BLaER1 (cell line): ENCODE data around the gene SLC38A6.

ENCODE experiments used
- H3K27ac ChIP-seq: shearing (Covaris generic); formaldehyde crosslinking; 2 replicates; pipeline ENCODE4 v1.8.1; 2022
- H3K27me3 ChIP-seq: shearing (Covaris generic); formaldehyde crosslinking; 2 replicates; pipeline ENCODE4 v1.8.1; 2022
- H3K36me3 ChIP-seq: shearing (Covaris generic); formaldehyde crosslinking; 2 replicates; pipeline ENCODE4 v1.8.1; 2022
- H3K4me1 ChIP-seq: shearing (Covaris generic); formaldehyde crosslinking; 2 replicates; pipeline ENCODE4 v1.8.1; 2022
- H3K4me2 ChIP-seq: shearing (Covaris generic); formaldehyde crosslinking; 2 replicates; pipeline ENCODE4 v1.8.1; 2022
- H3K4me3 ChIP-seq: shearing (Covaris generic); formaldehyde crosslinking; 2 replicates; pipeline ENCODE4 v1.8.1; 2022
- H3K9ac ChIP-seq: shearing (Covaris generic); formaldehyde crosslinking; 2 replicates; pipeline ENCODE4 v1.8.1; 2022
- H3K9me3 ChIP-seq: shearing (Covaris generic); formaldehyde crosslinking; 2 replicates; pipeline ENCODE4 v1.8.1; 2022
- H4K20me1 ChIP-seq: shearing (Covaris generic); formaldehyde crosslinking; 2 replicates; pipeline ENCODE4 v1.8.1; 2022
- Cebpa-rat ChIP-seq: shearing (Covaris generic); IDR thresholded peaks from 2 replicates; pipeline ENCODE4 v1.8.1; 2022

The SLC38A6 gene

DNA sequence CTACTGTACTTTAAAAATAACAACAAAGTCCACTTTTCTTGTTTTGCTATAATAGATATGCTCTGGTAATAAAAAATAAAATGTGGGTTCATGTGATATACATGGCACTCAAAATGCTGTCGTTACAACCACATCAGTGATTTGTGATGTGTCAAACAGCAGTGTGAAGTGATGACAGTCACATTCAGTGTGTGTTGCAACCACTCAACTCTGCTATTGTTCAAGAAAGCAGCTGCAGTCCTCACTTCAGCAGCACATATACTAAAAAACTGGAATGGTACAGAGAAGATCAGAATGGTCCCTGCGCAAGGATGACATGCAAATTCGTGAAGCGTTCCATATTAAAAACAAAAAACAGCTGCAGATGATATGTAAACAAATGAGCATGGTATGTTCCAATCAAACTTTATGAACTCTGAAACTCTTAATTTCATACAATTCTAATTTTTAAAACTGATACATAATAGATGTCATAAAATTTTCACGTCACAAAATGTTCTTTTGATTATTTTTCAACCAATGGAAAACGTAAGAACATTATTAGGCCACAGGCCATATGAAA lies 6.9 kb upstream of the SLC38A6 start:
- H3K4me1 ChIP-seq = peaks cover 8% of the 10 kb centered on the region
- no peaks in the 10 kb centered on the region for H3K27me3 ChIP-seq
- no peaks in the 10 kb centered on the region for H3K9me3 ChIP-seq
- no peak overlapping the region for H3K27ac ChIP-seq
- no peak for TF ChIP-seq Cebpa-rat
- no peaks in the 10 kb centered on the region for H3K36me3 ChIP-seq
- no peaks in the 10 kb centered on the region for H4K20me1 ChIP-seq
- H3K4me2 ChIP-seq = no peak overlapping the region
- H3K4me3 ChIP-seq = no peak overlapping the region
- no peak overlapping the region for H3K9ac ChIP-seq

- peaks cover 3% of the 10 kb centered on the region for H3K9me3 ChIP-seq
- no peak overlapping the region for H3K4me3 ChIP-seq
- peaks cover 1% of the 10 kb centered on the region; the same call in 1 of the 2 replicates for H3K27me3 ChIP-seq
- no peak overlapping the region for H3K4me2 ChIP-seq
- H3K36me3 ChIP-seq = no peaks in the 10 kb centered on the region
- H3K4me1 ChIP-seq = peaks cover 8% of the 10 kb centered on the region
- TF ChIP-seq Cebpa-rat = no peak
- no peaks in the 10 kb centered on the region for H4K20me1 ChIP-seq
- no peak overlapping the region for H3K27ac ChIP-seq
- no peak overlapping the region for H3K9ac ChIP-seq
Measured at GRCh38 chr14:60975551-60975950, 5.5 kb upstream of the SLC38A6 start.

- H3K4me2 ChIP-seq = no peak overlapping the region
- no peaks in the 10 kb centered on the region for H4K20me1 ChIP-seq
- no peak overlapping the region for H3K9ac ChIP-seq
- TF ChIP-seq Cebpa-rat = no peak
- peaks cover 17% of the 10 kb centered on the region for H3K27me3 ChIP-seq
- H3K4me3 ChIP-seq = no peak overlapping the region
- peaks cover 14% of the 10 kb centered on the region for H3K9me3 ChIP-seq
- H3K27ac ChIP-seq = no peak overlapping the region
- no peaks in the 10 kb centered on the region for H3K36me3 ChIP-seq
- H3K4me1 ChIP-seq = peaks cover 9% of the 10 kb centered on the region
Measured at GRCh38 chr14:60977847-60978246, 3.2 kb upstream of the SLC38A6 start.

- no peak overlapping the region for H3K27ac ChIP-seq
- H3K4me3 ChIP-seq = peak overlapping the region; percentile 73
- peaks cover 9% of the 10 kb centered on the region for H3K4me1 ChIP-seq
- peak overlapping the region; percentile 62; the same call in 1 of the 2 replicates for H3K9ac ChIP-seq
- H3K4me2 ChIP-seq = peak overlapping the region; percentile 70
- H4K20me1 ChIP-seq = no peaks in the 10 kb centered on the region
- H3K9me3 ChIP-seq = peaks cover 14% of the 10 kb centered on the region
- TF ChIP-seq Cebpa-rat = no peak
- peaks cover 17% of the 10 kb centered on the region for H3K27me3 ChIP-seq
- H3K36me3 ChIP-seq = no peaks in the 10 kb centered on the region
Measured at GRCh38 chr14:60981633-60982455, 799 bp downstream of the SLC38A6 start.

DNA sequence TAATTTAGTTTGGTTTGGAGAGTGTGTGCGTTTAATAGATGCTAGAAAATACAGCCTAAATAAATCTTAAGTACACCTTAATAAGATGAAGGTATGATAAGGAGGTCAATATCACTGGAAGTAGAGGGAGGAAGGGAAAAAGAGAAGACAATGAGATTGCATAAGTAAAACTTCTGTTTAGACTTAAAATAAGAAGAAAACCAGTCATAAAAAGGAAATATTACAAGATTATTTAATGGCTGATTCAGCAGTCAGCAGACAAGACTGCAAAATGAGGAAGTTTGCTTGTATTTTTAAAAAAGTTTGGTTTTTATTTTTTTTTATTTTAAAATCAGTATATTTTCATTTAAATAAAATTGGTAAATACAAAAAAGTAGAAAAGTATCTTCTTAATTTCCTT lies 3.2 kb downstream of the SLC38A6 start:
- Histone ChIP-seq H3K9ac (no peak overlapping the region), H3K4me2 (no peak overlapping the region), H3K4me3 (no peak overlapping the region), H3K36me3 (no peaks in the 10 kb centered on the region), H3K27me3 (peaks cover 17% of the 10 kb centered on the region), H3K27ac (no peak overlapping the region), H3K9me3 (peaks cover 14% of the 10 kb centered on the region), H4K20me1 (no peaks in the 10 kb centered on the region), H3K4me1 (peaks cover 9% of the 10 kb centered on the region)
- no peak for TF ChIP-seq Cebpa-rat

GRCh38 chr14:60986500-60986899 lies 5.5 kb downstream of the SLC38A6 start:
- H4K20me1 ChIP-seq = no peaks in the 10 kb centered on the region
- H3K4me2 ChIP-seq = no peak overlapping the region
- peaks cover 9% of the 10 kb centered on the region for H3K4me1 ChIP-seq
- H3K4me3 ChIP-seq = no peak overlapping the region
- H3K9me3 ChIP-seq = peaks cover 2% of the 10 kb centered on the region; the same call in 1 of the 2 replicates
- H3K9ac ChIP-seq = no peak overlapping the region
- no peak overlapping the region for H3K27ac ChIP-seq
- no peaks in the 10 kb centered on the region for H3K36me3 ChIP-seq
- peaks cover 7% of the 10 kb centered on the region for H3K27me3 ChIP-seq
- no peak for TF ChIP-seq Cebpa-rat

DNA sequence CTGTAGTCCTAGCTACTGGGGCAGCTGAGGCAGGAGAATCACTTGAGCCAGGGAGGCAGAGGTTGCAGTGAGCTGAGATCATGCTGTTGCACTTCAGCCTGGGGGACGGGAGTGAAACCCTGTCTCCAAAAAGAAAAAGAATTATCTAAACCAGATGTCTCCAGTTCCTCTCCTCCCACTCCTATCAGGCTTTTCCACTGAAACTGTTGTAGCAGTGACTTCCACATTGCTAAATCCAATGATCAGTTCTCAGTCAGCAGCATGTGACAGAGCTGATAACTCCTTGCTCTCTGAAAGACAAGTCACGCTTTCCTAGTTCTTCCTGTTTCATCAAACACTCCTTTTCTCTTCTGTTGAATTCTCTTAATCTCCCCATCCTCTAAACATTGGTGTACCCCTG lies 8.6 kb downstream of the SLC38A6 start:
- Histone ChIP-seq H3K27me3 (no peaks in the 10 kb centered on the region), H3K4me2 (no peak overlapping the region), H3K4me1 (no peaks in the 10 kb centered on the region), H3K27ac (no peak overlapping the region), H3K4me3 (no peak overlapping the region), H3K9ac (no peak overlapping the region), H3K36me3 (no peaks in the 10 kb centered on the region), H4K20me1 (no peaks in the 10 kb centered on the region), H3K9me3 (no peaks in the 10 kb centered on the region)
- no peak for TF ChIP-seq Cebpa-rat

DNA sequence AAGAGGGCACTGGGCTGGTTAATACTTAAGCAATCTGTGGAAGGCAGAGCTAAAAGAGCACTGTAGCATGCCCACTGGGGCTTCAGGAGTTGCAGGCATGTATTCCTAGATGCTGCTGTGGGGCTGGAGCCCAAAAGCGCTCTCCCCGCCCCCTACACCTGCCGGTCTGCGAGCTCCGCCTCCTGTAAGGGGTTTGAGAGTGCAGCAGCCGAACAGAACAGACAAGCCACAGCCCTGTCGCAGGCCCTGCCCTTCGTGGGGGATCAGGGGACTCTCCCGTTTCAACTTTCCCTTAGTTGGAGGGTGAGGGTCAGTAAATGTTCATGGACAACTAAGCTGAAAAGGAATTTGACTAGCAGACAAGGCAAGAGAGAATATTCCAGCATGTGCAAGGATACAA lies 17.6 kb downstream of the SLC38A6 start:
- TF ChIP-seq Cebpa-rat = no peak
- Histone ChIP-seq H3K4me3 (no peak overlapping the region), H3K36me3 (no peaks in the 10 kb centered on the region), H3K4me1 (no peaks in the 10 kb centered on the region), H3K27ac (no peak overlapping the region), H3K4me2 (no peak overlapping the region), H4K20me1 (no peaks in the 10 kb centered on the region), H3K9me3 (no peaks in the 10 kb centered on the region), H3K9ac (no peak overlapping the region), H3K27me3 (no peaks in the 10 kb centered on the region)

GRCh38 chr14:60999536-60999935 lies 18.5 kb downstream of the SLC38A6 start:
- no peaks in the 10 kb centered on the region for H4K20me1 ChIP-seq
- no peak overlapping the region for H3K4me2 ChIP-seq
- no peaks in the 10 kb centered on the region for H3K27me3 ChIP-seq
- H3K27ac ChIP-seq = no peak overlapping the region
- no peak for TF ChIP-seq Cebpa-rat
- H3K9ac ChIP-seq = no peak overlapping the region
- H3K36me3 ChIP-seq = no peaks in the 10 kb centered on the region
- no peaks in the 10 kb centered on the region for H3K4me1 ChIP-seq
- no peak overlapping the region for H3K4me3 ChIP-seq
- no peaks in the 10 kb centered on the region for H3K9me3 ChIP-seq

DNA sequence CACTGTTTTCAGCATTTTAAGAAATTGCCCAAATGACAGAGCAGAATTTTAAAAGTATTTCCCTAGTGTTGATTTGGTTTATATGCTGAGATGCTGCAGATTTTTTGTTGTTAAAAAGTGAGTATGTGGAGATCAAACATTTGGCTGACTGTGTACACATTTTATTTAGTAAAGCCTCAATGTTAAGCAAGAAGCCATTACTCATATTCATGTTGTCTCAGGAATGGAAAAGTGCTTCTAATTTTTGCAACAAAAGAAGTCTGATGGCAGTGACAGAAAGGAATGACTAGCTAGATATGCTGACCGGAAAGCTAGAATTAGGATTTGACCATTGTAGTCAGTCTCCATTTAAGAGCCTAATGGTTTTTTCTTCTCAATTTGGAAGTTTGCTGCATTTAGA lies 22.5 kb downstream of the SLC38A6 start:
- H3K9ac ChIP-seq = no peak overlapping the region
- no peaks in the 10 kb centered on the region for H3K27me3 ChIP-seq
- no peak for TF ChIP-seq Cebpa-rat
- H3K4me3 ChIP-seq = no peak overlapping the region
- no peaks in the 10 kb centered on the region for H3K9me3 ChIP-seq
- H3K4me1 ChIP-seq = no peaks in the 10 kb centered on the region
- no peaks in the 10 kb centered on the region for H3K36me3 ChIP-seq
- H3K27ac ChIP-seq = no peak overlapping the region
- H4K20me1 ChIP-seq = no peaks in the 10 kb centered on the region
- no peak overlapping the region for H3K4me2 ChIP-seq
